Smooth muscle cell (in vitro differentiated cells): ENCODE results near the gene WNT7A. TPM values are rescaled to one million over a fixed set of nuclear protein-coding genes. Genes with fewer than 3 reads are reported as not detected.

Experiments used
- DNase-seq: peaks from one replicate; lab custom pipeline; 2025; ENCODE audit not compliant: unreplicated experiment; lab: John Stamatoyannopoulos, UW
- H2AFZ ChIP-seq: fragments of 200-600 bp; sonication (generic); 2 replicates; pipeline ENCODE4 v1.6.0; 2016; ENCODE audit warnings: antibody characterized with exemption, low read depth, mild to moderate bottlenecking
- H3F3A ChIP-seq: fragments of 200-600 bp; sonication (generic); 2 replicates; pipeline ENCODE4 v1.6.0; 2017; ENCODE audit warnings: antibody characterized with exemption, low read depth
- H3K27ac ChIP-seq: fragments of 200-600 bp; sonication (generic); 2 replicates; pipeline ENCODE4 v1.5.1; 2016; ENCODE audit warnings: low read depth, mild to moderate bottlenecking
- H3K27me3 ChIP-seq: fragments of 200-600 bp; sonication (generic); 2 replicates; pipeline ENCODE4 v1.6.1; 2016; ENCODE audit warnings: low read depth, mild to moderate bottlenecking
- H3K36me3 ChIP-seq: fragments of 200-600 bp; sonication (generic); 2 replicates; pipeline ENCODE4 v1.5.1; 2016; ENCODE audit warnings: low read depth
- H3K4me1 ChIP-seq: fragments of 200-600 bp; sonication (generic); 2 replicates; pipeline ENCODE4 v1.5.1; 2016; ENCODE audit warnings: low read depth
- H3K4me2 ChIP-seq: fragments of 200-600 bp; sonication (generic); 2 replicates; pipeline ENCODE4 v1.6.0; 2016; ENCODE audit warnings: mild to moderate bottlenecking
- H3K4me3 ChIP-seq: fragments of 200-600 bp; sonication (generic); 2 replicates; pipeline ENCODE4 v1.5.1; 2016; ENCODE audit warnings: mild to moderate bottlenecking
- H3K79me2 ChIP-seq: fragments of 200-600 bp; sonication (generic); 2 replicates; pipeline ENCODE4 v1.6.0; 2016; ENCODE audit warnings: low read depth, mild to moderate bottlenecking
- H3K9ac ChIP-seq: fragments of 200-600 bp; sonication (generic); 2 replicates; pipeline ENCODE4 v1.6.0; 2016; ENCODE audit warnings: low read depth
- H3K9me3 ChIP-seq: fragments of 200-600 bp; sonication (generic); replicated peaks from 2 replicates; pipeline ENCODE4 v1.5.1; 2016; ENCODE audit warnings: low read depth
- H4K20me1 ChIP-seq: fragments of 200-600 bp; sonication (generic); 2 replicates; pipeline ENCODE4 v1.6.0; 2016; ENCODE audit warnings: low read depth
- CTCF ChIP-seq: fragments of 200-600 bp; sonication (generic); IDR thresholded peaks from 2 replicates; pipeline ENCODE4 v1.5.1; 2017; ENCODE audit warnings: borderline replicate concordance, mild to moderate bottlenecking, antibody characterized with exemption; ENCODE audit not compliant: insufficient read depth, poor library complexity, severe bottlenecking
- WGBS: methylation state at CpG from one replicate; pipeline ENCODE4 v1.1.7; 2016; ENCODE audit warnings: low lambda C conversion rate; 5-methylcytosine and 5-hydroxymethylcytosine counted together
- polyA plus RNA-seq: library from polyadenylated mRNA; unstranded; fragments of >200 nt; fragmentation: Nextera tagmentation; extraction: Ambion mirVana; gene quantifications from 2 replicates; pipeline ENCODE4 v1.2.1, GENCODE V29; 2016
- total RNA-seq: library from RNA; depleted of rRNA; stranded (reverse); fragments of >200 nt; gene quantifications from 2 replicates; pipeline ENCODE4 v1.2.3, GENCODE V29; 2014

Gene WNT7A
- total and polyA plus RNA-seq, 2 experiments from 2014 or later: 0.18 to 0.24 TPM

- Histone ChIP-seq H3K27ac (no peak overlapping the region), H3K4me3 (no peak overlapping the region), H3F3A (no peaks in the 10 kb centered on the region), H4K20me1 (no peaks in the 10 kb centered on the region), H3K9me3 (no peaks in the 10 kb centered on the region), H3K4me1 (no peaks in the 10 kb centered on the region), H3K9ac (no peak overlapping the region), H3K4me2 (no peak overlapping the region), H3K79me2 (no peaks in the 10 kb centered on the region), H3K36me3 (no peaks in the 10 kb centered on the region), H3K27me3 (peaks cover 5% of the 10 kb centered on the region), H2AFZ (no peak overlapping the region)
- DNase-seq: no peak
- WGBS: 83% methylated on average over 12 of the region's 12 CpGs
- no peak for TF ChIP-seq CTCF
These were observed 42.9 kb downstream of the WNT7A start for GRCh38 chr3:13836658-13837587.

- no peak overlapping the region for H3K9ac ChIP-seq
- no peaks in the 10 kb centered on the region for H3K79me2 ChIP-seq
- no peaks in the 10 kb centered on the region for H3K36me3 ChIP-seq
- H4K20me1 ChIP-seq: no peaks in the 10 kb centered on the region
- no peak overlapping the region for H2AFZ ChIP-seq
- H3K4me3 ChIP-seq: no peak overlapping the region
- H3K9me3 ChIP-seq: no peaks in the 10 kb centered on the region
- H3K27ac ChIP-seq: no peak overlapping the region
- no peaks in the 10 kb centered on the region for H3F3A ChIP-seq
- peaks cover 5% of the 10 kb centered on the region for H3K27me3 ChIP-seq
- no peaks in the 10 kb centered on the region for H3K4me1 ChIP-seq
- DNase-seq: no peak
- TF ChIP-seq CTCF: no peak
- H3K4me2 ChIP-seq: no peak overlapping the region
- 82% methylated on average over 9 of the region's 9 CpGs for WGBS
These were observed 44.6 kb downstream of the WNT7A start for GRCh38 chr3:13835246-13835645.

GRCh38 chr3:13834258-13835035, 45.4 kb downstream of the WNT7A start:
- H3K4me2 ChIP-seq: no peak overlapping the region
- no peak for DNase-seq
- H3K4me1 ChIP-seq: no peaks in the 10 kb centered on the region
- no peak overlapping the region for H2AFZ ChIP-seq
- peaks cover 5% of the 10 kb centered on the region for H3K27me3 ChIP-seq
- no peak overlapping the region for H3K4me3 ChIP-seq
- H4K20me1 ChIP-seq: no peaks in the 10 kb centered on the region
- WGBS: 88% methylated on average over 14 of the region's 14 CpGs
- TF ChIP-seq CTCF: no peak
- H3K79me2 ChIP-seq: no peaks in the 10 kb centered on the region
- no peak overlapping the region for H3K27ac ChIP-seq
- H3K9me3 ChIP-seq: no peaks in the 10 kb centered on the region
- no peak overlapping the region for H3K9ac ChIP-seq
- H3K36me3 ChIP-seq: no peaks in the 10 kb centered on the region
- no peaks in the 10 kb centered on the region for H3F3A ChIP-seq
